HepG2 (cell line): ENCODE data around the gene ZNRF3. TPM values are rescaled to one million over a fixed set of nuclear protein-coding genes. Genes with fewer than 3 reads are reported as not detected.

Source experiments
- ATAC-seq: fragments of 200-7000 bp; cut with Tn5 transposase; 3 replicates; pipeline ENCODE4 v1.9.1; 2020; ENCODE audit warnings: mild to moderate bottlenecking, moderate library complexity
- BruUV-seq: library from RNA; stranded (reverse); fragments of 400-500 nt; replicated peaks from 2 replicates; lab custom pipeline; 2021; lab: Mats Ljungman, UMichigan
- CTCF ChIA-PET: fragments of 300-600 bp; formaldehyde crosslinking; extraction: SDS; loops from one replicate; lab custom pipeline; 2021; ENCODE audit warnings: low total read pairs, inconsistent platforms, low intra/inter-chr PET ratio; lab: Yijun Ruan, JAX
- POLR2A ChIA-PET: fragments of 350-600 bp; sonication (Branson Sonifier 250); formaldehyde crosslinking; loops from one replicate; lab custom pipeline; 2020; ENCODE audit warnings: antibody characterized with exemption, inconsistent platforms; lab: Yijun Ruan, JAX
- DNase-seq: peaks from one replicate; pipeline ENCODE4 v3.0.0-alpha.2; 2015; ENCODE audit warnings: low spot score
- FAIRE-seq: peaks from 3 replicates; lab custom pipeline; 2011; peaks lifted over from hg19 to GRCh38; lab: Jason Lieb, UNC
- H2AFZ ChIP-seq: one replicate; pipeline ENCODE4 v1.6.1; 2011; ENCODE audit warnings: low read length, inconsistent platforms
- H3K27ac ChIP-seq: fragments of 300-600 bp; 3 replicates; pipeline ENCODE4 v1.8.0; 2011; ENCODE audit warnings: mixed run types, mild to moderate bottlenecking, mixed read lengths, low read length, inconsistent platforms; ENCODE audit not compliant: insufficient read depth; ENCODE audit errors: extremely low read length
- H3K27me3 ChIP-seq, 2 experiments: fragments of 200-600 bp in 1 of 2; 2 replicates in 1 of 2; 3 replicates in 1 of 2; pipeline versions ENCODE4 v1.6.0 to v1.8.0; 2011; ENCODE audit warnings: low read length in 2 of 2, mild to moderate bottlenecking in 2 of 2, moderate library complexity in 2 of 2, inconsistent platforms in 1 of 2; ENCODE audit not compliant: insufficient read depth in 2 of 2, control insufficient read depth in 1 of 2
- H3K36me3 ChIP-seq, 2 experiments: fragments of 200-600 bp in 1 of 2; replicated peaks in 1 of 2; 2 replicates in 1 of 2; 3 replicates in 1 of 2; pipeline versions ENCODE4 v1.5.1 to v1.8.0; 2011; ENCODE audit warnings: low read length in 2 of 2, inconsistent platforms in 1 of 2; ENCODE audit not compliant: insufficient read depth in 2 of 2, control insufficient read depth in 1 of 2
- H3K4me1 ChIP-seq: 2 replicates; pipeline ENCODE4 v1.5.1; 2012; ENCODE audit warnings: low read length, inconsistent platforms; ENCODE audit not compliant: insufficient read depth
- H3K4me2 ChIP-seq: 2 replicates; pipeline ENCODE4 v1.6.0; 2011; ENCODE audit warnings: low read depth, low read length, inconsistent platforms
- H3K4me3 ChIP-seq, 3 experiments: fragments of 200-600 bp in 1 of 3; sonication (generic), shearing (Covaris generic) in 1 of 3; replicated peaks in 1 of 3; 2 replicates each; pipeline ENCODE4 v1.5.1; 2011 to 2016; ENCODE audit warnings: low read length in 3 of 3, inconsistent platforms in 2 of 3, low read depth in 2 of 3, mild to moderate bottlenecking in 2 of 3, control low read depth in 1 of 3, mixed read lengths in 1 of 3; ENCODE audit not compliant: insufficient read depth in 1 of 3
- H3K79me2 ChIP-seq: one replicate; pipeline ENCODE4 v1.6.1; 2011; ENCODE audit warnings: low read length, inconsistent platforms; ENCODE audit not compliant: insufficient read depth
- H3K9ac ChIP-seq: 2 replicates; pipeline ENCODE4 v1.6.0; 2011; ENCODE audit warnings: mild to moderate bottlenecking, low read depth, low read length, inconsistent platforms; ENCODE audit not compliant: insufficient read depth
- H3K9me3 ChIP-seq: 2 replicates; pipeline ENCODE4 v1.5.1; 2012; ENCODE audit warnings: mild to moderate bottlenecking, low read length
- H4K20me1 ChIP-seq: 2 replicates; pipeline ENCODE4 v1.6.0; 2011; ENCODE audit warnings: inconsistent platforms, mild to moderate bottlenecking, low read length, moderate library complexity; ENCODE audit not compliant: insufficient read depth
- CHD2 ChIP-seq: IDR thresholded peaks from 2 replicates; pipeline ENCODE4 v1.6.1; 2011; ENCODE audit warnings: low read depth, low read length, improper control_type of control experiment
- FOXP4 ChIP-seq: sonication (generic); formaldehyde crosslinking; IDR thresholded peaks from 2 replicates; pipeline ENCODE4 v1.4.0; 2020; ENCODE audit warnings: missing genetic modification reagents
- IRF2 ChIP-seq: IDR thresholded peaks from 2 replicates; pipeline ENCODE4 v1.6.1; 2018; ENCODE audit warnings: missing genetic modification reagents, missing compliant biosample characterization
- LCORL ChIP-seq, 2 experiments: fragments of 450-650 bp in 1 of 2; sonication (generic) in 1 of 2; formaldehyde crosslinking in 1 of 2; IDR thresholded peaks; 2 replicates each; pipeline versions ENCODE4 v1.5.0 to v1.6.1; 2017 to 2020; ENCODE audit warnings: antibody characterized with exemption in 1 of 2, missing genetic modification reagents in 1 of 2
- MEIS1 ChIP-seq: sonication (generic); formaldehyde crosslinking; IDR thresholded peaks from 2 replicates; pipeline ENCODE4 v1.9.0; 2021; ENCODE audit warnings: mild to moderate bottlenecking, missing genetic modification reagents, moderate library complexity, borderline replicate concordance
- PAF1 ChIP-seq: IDR thresholded peaks from 2 replicates; pipeline ENCODE4 v1.6.1; 2016; ENCODE audit warnings: missing genetic modification reagents, missing compliant biosample characterization
- PHF21A ChIP-seq: sonication (generic); formaldehyde crosslinking; IDR thresholded peaks from 2 replicates; pipeline ENCODE4 v1.5.0; 2020; ENCODE audit warnings: mild to moderate bottlenecking, missing genetic modification reagents
- PPARG ChIP-seq: conservative IDR thresholded peaks from 2 replicates; pipeline ENCODE4 v1.6.1; 2016; ENCODE audit warnings: missing biosample characterization, missing genetic modification reagents
- PTBP1 ChIP-seq: fragments of 200-400 bp; formaldehyde crosslinking; IDR thresholded peaks from 2 replicates; pipeline ENCODE4 v1.6.1; 2018; ENCODE audit warnings: low read length, low read depth; ENCODE audit not compliant: poor library complexity, severe bottlenecking
- RBFOX2 ChIP-seq: fragments of 200-400 bp; formaldehyde crosslinking; IDR thresholded peaks from 2 replicates; pipeline ENCODE4 v1.6.1; 2017; ENCODE audit warnings: low read depth, mild to moderate bottlenecking, low read length
- ZBTB25 ChIP-seq: IDR thresholded peaks from 2 replicates; pipeline ENCODE4 v1.6.1; 2018; ENCODE audit warnings: missing genetic modification reagents
- ZBTB7A ChIP-seq: sonication (generic); formaldehyde crosslinking; IDR thresholded peaks from 2 replicates; pipeline ENCODE4 v1.8.0; 2022; ENCODE audit warnings: mild to moderate bottlenecking, missing genetic modification reagents
- ZMYM3 ChIP-seq: sonication (generic); formaldehyde crosslinking; IDR thresholded peaks from 2 replicates; pipeline ENCODE4 v1.5.1; 2020; ENCODE audit warnings: mild to moderate bottlenecking, missing genetic modification reagents
- ZNF292 ChIP-seq: sonication (generic); formaldehyde crosslinking; IDR thresholded peaks from 2 replicates; pipeline ENCODE4 v1.8.1; 2022; ENCODE audit warnings: mild to moderate bottlenecking, low read depth, missing genetic modification reagents, borderline replicate concordance
- ZNF343 ChIP-seq: sonication (generic); formaldehyde crosslinking; IDR thresholded peaks from 2 replicates; pipeline ENCODE4 v1.4.0; 2020; ENCODE audit warnings: mild to moderate bottlenecking, missing genetic modification reagents
- ZNF543 ChIP-seq: sonication (generic); formaldehyde crosslinking; IDR thresholded peaks from 2 replicates; pipeline ENCODE4 v1.4.0; 2020; ENCODE audit warnings: mild to moderate bottlenecking, missing genetic modification reagents
- ZNF670 ChIP-seq: sonication (generic); formaldehyde crosslinking; IDR thresholded peaks from 2 replicates; pipeline ENCODE4 v1.8.0; 2022; ENCODE audit warnings: mild to moderate bottlenecking, missing genetic modification reagents, borderline replicate concordance
- ZNF761 ChIP-seq: sonication (generic); formaldehyde crosslinking; conservative IDR thresholded peaks from 2 replicates; pipeline ENCODE4 v1.4.0; 2020; ENCODE audit warnings: mild to moderate bottlenecking, missing genetic modification reagents
- ZNF816 ChIP-seq: sonication (generic); formaldehyde crosslinking; IDR thresholded peaks from 2 replicates; pipeline ENCODE4 v1.8.0; 2022; ENCODE audit warnings: missing genetic modification reagents, mild to moderate bottlenecking, borderline replicate concordance
- WGBS: methylation state at CpG from one replicate; pipeline ENCODE4 v1.1.6; 2017; ENCODE audit warnings: low lambda C conversion rate; 5-methylcytosine and 5-hydroxymethylcytosine counted together
- in situ Hi-C: cut with HindIII; loops from 2 replicates; pipeline ENCODE4 v1.10.0; 2017; ENCODE audit warnings: low pct_unique_long_range_greater_than_20kb; ENCODE audit not compliant: extremely low pct_ligation_motif_present
- intact Hi-C: fragments of 100-400 bp; cut with micrococcal nuclease; formaldehyde crosslinking; loops from one replicate; pipeline ENCODE4 v1.10.0; 2022; ENCODE audit not compliant: unreplicated experiment
- polyA plus RNA-seq, 8 experiments: library from polyadenylated mRNA; depleted of rRNA in 3 of 8; stranded (reverse) in 7 of 8; unstranded in 1 of 8; fragments of >200 nt; fragmentation: Illumina TruSeq in 4 of 8; extraction: Trizol in 4 of 8; gene quantifications; 2 replicates each; pipeline versions ENCODE4 v1.2.1 to v1.2.3, GENCODE V29; 2011 to 2016; ENCODE audit warnings: low read depth in 4 of 8, missing spikeins in 1 of 8, mixed read lengths in 1 of 8; ENCODE audit not compliant: insufficient read depth in 1 of 8
- total RNA-seq, 5 experiments: library from RNA; depleted of rRNA; stranded (reverse); fragments of >200 nt; fragmentation: Illumina TruSeq; extraction: Trizol; gene quantifications; 2 replicates each; pipeline ENCODE4 v1.2.3, GENCODE V29; 2016; ENCODE audit warnings: low read depth in 1 of 5

ZNRF3 gene
- total and polyA plus RNA-seq, 2 of the 13 experiments (the other 11 are each of a cell fraction or from before 2014, with no cell fraction given), result 20.3 to 36.7 TPM

- H4K20me1 ChIP-seq, result no peaks in the 10 kb centered on the region
- H3K36me3 ChIP-seq, result no peaks in the 10 kb centered on the region
- no peak for ATAC-seq
- intact Hi-C loops, result no loop called here
- BruUV-seq, result no TSS peak
- CTCF ChIA-PET, result no interaction called here
- H3K4me1 ChIP-seq, result peaks cover 54% of the 10 kb centered on the region
- POLR2A ChIA-PET, result no interaction called here
- FAIRE-seq, result no peak
- H2AFZ ChIP-seq, result no peak overlapping the region
- H3K9ac ChIP-seq, result no peak overlapping the region
- no peak overlapping the region for H3K27ac ChIP-seq
- in situ Hi-C loops, result no loop called here
- no peaks in the 10 kb centered on the region for H3K9me3 ChIP-seq
- 26% methylated on average over 7 of the region's 7 CpGs for WGBS
- no peaks in the 10 kb centered on the region for H3K79me2 ChIP-seq
- H3K4me3 ChIP-seq, result no peak overlapping the region
- 0 out of 5 replicates have a peak, but pooled peaks cover 0 to 1% of the 10 kb centered on the region in 2 experiments for H3K27me3 ChIP-seq
- no peak overlapping the region for H3K4me2 ChIP-seq
- no peak for TF ChIP-seq ZBTB7A (CRISPR knock-in tag)
- TF ChIP-seq ZNF343 (CRISPR knock-in tag), result no peak
- TF ChIP-seq ZNF670 (CRISPR knock-in tag), result no peak
- TF ChIP-seq PPARG (CRISPR knock-in tag), result no peak
- no peak for TF ChIP-seq CHD2
- no peak for TF ChIP-seq MEIS1 (CRISPR knock-in tag)
- no peak for TF ChIP-seq PHF21A (CRISPR knock-in tag)
- TF ChIP-seq ZBTB25 (CRISPR knock-in tag), result no peak
- no peak for TF ChIP-seq ZNF761 (CRISPR knock-in tag)
- TF ChIP-seq PTBP1, result no peak
- TF ChIP-seq ZNF816 (CRISPR knock-in tag), result no peak
- no peak for TF ChIP-seq LCORL (IDR thresholded peaks at IDR 0.05)
- no peak for TF ChIP-seq LCORL (CRISPR knock-in tag; IDR thresholded peaks at IDR 0.05)
- no peak for TF ChIP-seq PAF1 (CRISPR knock-in tag)
- no peak for TF ChIP-seq RBFOX2
- no peak for TF ChIP-seq ZNF543
- no peak for TF ChIP-seq FOXP4 (CRISPR knock-in tag)
- TF ChIP-seq ZNF292 (CRISPR knock-in tag), result no peak
- TF ChIP-seq ZMYM3 (CRISPR knock-in tag), result no peak
- TF ChIP-seq IRF2, result no peak
- TF ChIP-seq, all 625 proteins: peak for 0
- DNase-seq, result no peak
Observed at GRCh38 chr22:29065468-29066190, 182.3 kb downstream of the ZNRF3 start.
